GM12878 (cell line): Measurements from ENCODE around the gene PPP1R3G. TPM values are rescaled to one million over a fixed set of nuclear protein-coding genes. Genes with fewer than 3 reads are reported as not detected.
A peak's percentile ranks its signal among the peaks of the same experiment; 100 is the strongest.

Experiments used
- ATAC-seq: fragments of 200-7000 bp; cut with Tn5 transposase; 3 replicates; pipeline ENCODE4 v1.9.1; 2020; ENCODE audit warnings: mild to moderate bottlenecking, moderate library complexity
- BruUV-seq: library from RNA; stranded (reverse); fragments of 400-500 nt; replicated peaks from 2 replicates; lab custom pipeline; 2021; lab: Mats Ljungman, UMichigan
- CTCF ChIA-PET: fragments of 300-600 bp; sonication (Branson Sonifier 250); formaldehyde crosslinking; extraction: SDS; loops from one replicate; lab custom pipeline; 2021; ENCODE audit warnings: inconsistent platforms; lab: Yijun Ruan, JAX
- POLR2A ChIA-PET: fragments of 350-600 bp; formaldehyde crosslinking; extraction: SDS; loops from one replicate; lab custom pipeline; 2021; ENCODE audit warnings: inconsistent platforms; lab: Charles Lee
- RAD21 ChIA-PET: fragments of 300-600 bp; sonication (Branson Sonifier 250); formaldehyde crosslinking; loops from one replicate; lab custom pipeline; 2023; ENCODE audit warnings: antibody characterized with exemption; ENCODE audit not compliant: unreplicated experiment; lab: Charles Lee
- SMC1A ChIA-PET: fragments of 300-600 bp; sonication (Branson Sonifier 250); formaldehyde crosslinking; loops from one replicate; lab custom pipeline; 2023; ENCODE audit not compliant: unreplicated experiment, uncharacterized antibody; lab: Charles Lee
- DNase-seq: peaks from one replicate; pipeline ENCODE4 v3.0.0-alpha.2; 2011; ENCODE audit warnings: low read depth, low spot score
- FAIRE-seq: peaks from 3 replicates; lab custom pipeline; 2011; peaks lifted over from hg19 to GRCh38; lab: Jason Lieb, UNC
- H2AFZ ChIP-seq: 2 replicates; pipeline ENCODE4 v1.6.0; 2011; ENCODE audit warnings: low read depth, low read length, control low read depth; ENCODE audit not compliant: control insufficient read depth
- H3K27ac ChIP-seq: 2 replicates; pipeline ENCODE4 v1.5.1; 2011; ENCODE audit warnings: control low read depth; ENCODE audit not compliant: control insufficient read depth, insufficient read depth
- H3K27me3 ChIP-seq, 2 experiments: replicated peaks in 1 of 2; 2 replicates each; pipeline versions ENCODE4 v1.6.0 to v1.6.1; 2011; ENCODE audit warnings: low read length in 1 of 2; ENCODE audit not compliant: control insufficient read depth in 2 of 2, insufficient read depth in 2 of 2
- H3K36me3 ChIP-seq, 2 experiments: 2 replicates each; pipeline ENCODE4 v1.5.1; 2011; ENCODE audit warnings: low read length in 1 of 2; ENCODE audit not compliant: control insufficient read depth in 2 of 2, insufficient read depth in 2 of 2
- H3K4me1 ChIP-seq: 2 replicates; pipeline ENCODE4 v1.6.1; 2011; ENCODE audit warnings: mild to moderate bottlenecking, low read length, moderate library complexity, mixed read lengths; ENCODE audit not compliant: control insufficient read depth, insufficient read depth
- H3K4me2 ChIP-seq: 2 replicates; pipeline ENCODE4 v1.6.0; 2011; ENCODE audit warnings: control low read depth; ENCODE audit not compliant: control insufficient read depth, insufficient read depth
- H3K4me3 ChIP-seq: fragments of 200-600 bp; sonication (generic); 2 replicates; pipeline ENCODE4 v1.5.1; 2016
- H3K79me2 ChIP-seq: 2 replicates; pipeline ENCODE4 v1.6.0; 2011; ENCODE audit warnings: low read length; ENCODE audit not compliant: control insufficient read depth, insufficient read depth
- H3K9ac ChIP-seq: 2 replicates; pipeline ENCODE4 v1.8.0; 2011; ENCODE audit warnings: low read length, control low read depth, mixed read lengths; ENCODE audit not compliant: control insufficient read depth, insufficient read depth
- H3K9me3 ChIP-seq: replicated peaks from 3 replicates; pipeline ENCODE4 v1.5.1; 2011; ENCODE audit warnings: mild to moderate bottlenecking, low read length; ENCODE audit not compliant: control insufficient read depth, insufficient read depth
- H4K20me1 ChIP-seq: 2 replicates; pipeline ENCODE4 v1.6.0; 2011; ENCODE audit not compliant: control insufficient read depth, insufficient read depth
- BCLAF1 ChIP-seq: fragments of 450-650 bp; IDR thresholded peaks from 2 replicates; pipeline ENCODE4 v1.6.1; 2017; ENCODE audit warnings: antibody characterized with exemption, mild to moderate bottlenecking, moderate library complexity
- CTCF ChIP-seq, 3 experiments: IDR thresholded peaks in 2 of 3; conservative IDR thresholded peaks in 1 of 3; 2 replicates each; pipeline ENCODE4 v1.5.1; 2011; ENCODE audit warnings: low read depth in 3 of 3, low read length in 3 of 3, mild to moderate bottlenecking in 3 of 3, control low read depth in 2 of 3, moderate library complexity in 2 of 3, inconsistent platforms in 1 of 3, mixed read lengths in 1 of 3; ENCODE audit not compliant: control insufficient read depth in 2 of 3, insufficient read depth in 1 of 3; ENCODE audit errors: extremely low read depth in 1 of 3
- EP300 ChIP-seq, 2 experiments: fragments of 150-350 bp in 1 of 2; IDR thresholded peaks; 2 replicates each; pipeline ENCODE4 v1.6.1; 2011 to 2012; ENCODE audit warnings: low read depth in 2 of 2, low read length in 2 of 2, borderline replicate concordance in 1 of 2, improper control_type of control experiment in 1 of 2, inconsistent platforms in 1 of 2; ENCODE audit not compliant: control insufficient read depth in 1 of 2
- NFXL1 ChIP-seq: fragments of 450-650 bp; IDR thresholded peaks from 2 replicates; pipeline ENCODE4 v1.6.1; 2017; ENCODE audit warnings: antibody characterized with exemption, mild to moderate bottlenecking, borderline replicate concordance
- RAD21 ChIP-seq: IDR thresholded peaks from 2 replicates; pipeline ENCODE4 v1.6.1; 2011; ENCODE audit warnings: mild to moderate bottlenecking, low read depth, low read length, moderate library complexity; ENCODE audit not compliant: insufficient read depth
- RUNX3 ChIP-seq: IDR thresholded peaks from 2 replicates; pipeline ENCODE4 v1.6.1; 2012; ENCODE audit warnings: low read length, inconsistent platforms
- WGBS: methylation state at CpG from one replicate; pipeline ENCODE4 v1.1.6; 2016; ENCODE audit warnings: low lambda C conversion rate; ENCODE audit not compliant: insufficient replicate concordance, insufficient coverage; ENCODE audit errors: missing lambda C conversion rate; 5-methylcytosine and 5-hydroxymethylcytosine counted together
- in situ Hi-C: fragments of 300-500 bp; cut with MboI; formaldehyde crosslinking; loops from 9 replicates; pipeline ENCODE4 v1.14.3; 2018; ENCODE audit warnings: mixed read lengths
- intact Hi-C: fragments of 100-400 bp; cut with micrococcal nuclease; formaldehyde crosslinking; loops from one replicate; pipeline ENCODE4 v1.14.2; 2022; ENCODE audit not compliant: unreplicated experiment
- polyA plus RNA-seq, 11 experiments: library from polyadenylated mRNA; depleted of rRNA in 4 of 11; unstranded in 6 of 11; stranded (reverse) in 5 of 11; fragments of >200 nt; fragmentation: Nextera tagmentation in 4 of 11; fragmentation: Illumina TruSeq in 1 of 11; extraction: Ambion mirVana in 4 of 11; extraction: Trizol in 1 of 11; gene quantifications; 1 replicate in 1 of 11; 2 replicates in 10 of 11; pipeline versions ENCODE4 v1.2.1 to v1.2.3, GENCODE V29; 2011 to 2016; ENCODE audit warnings: inconsistent platforms in 2 of 11, missing spikeins in 2 of 11, low read depth in 1 of 11
- total RNA-seq, 4 experiments: library from RNA; depleted of rRNA in 3 of 4; stranded (reverse); fragments of >200 nt in 3 of 4; fragmentation: Illumina TruSeq in 1 of 4; extraction: Trizol in 1 of 4; gene quantifications; 2 replicates each; pipeline versions ENCODE4 v1.2.1 to v1.2.3, GENCODE V29; 2013 to 2021

The PPP1R3G gene
- total and polyA plus RNA-seq, 10 of the 15 experiments (the other 5 are each of a cell fraction or from before 2014, with no cell fraction given), result 0.01 to 0.10 (median 0.04) TPM; not detected in 4

GRCh38 chr6:5135788-5136376 is 50.7 kb downstream of the PPP1R3G start:
- no peaks in the 10 kb centered on the region for H3K36me3 ChIP-seq
- BruUV-seq, result no TSS peak
- H3K9me3 ChIP-seq, result no peaks in the 10 kb centered on the region
- intact Hi-C loops (no loop called here), in situ Hi-C loops (no loop called here)
- ChIA-PET RAD21 (interaction anchor here (0.7 kb wide), 1 partner anchor 8 kb away, joined by 4 read pairs; no protein-coding TSS in a partner anchor), POLR2A (no interaction called here), CTCF (interaction anchor here (0.7 kb wide), 1 partner anchor 168 kb away, joined by 3 read pairs; no protein-coding TSS in a partner anchor), SMC1A (no interaction called here)
- no peak for TF ChIP-seq EP300 (IDR thresholded peaks at IDR 0.05; ENCODE audit: borderline replicate concordance in 1 of 2, control insufficient read depth in 1 of 2, low read depth in 2 of 2, low read length in 2 of 2)
- peak; percentile 78 for TF ChIP-seq RUNX3
- peak; percentile 46 for TF ChIP-seq RAD21
- TF ChIP-seq CTCF (IDR thresholded peaks at IDR 0.05 in 2 of 3, conservative IDR thresholded peaks at IDR 0.05 in 1 of 3; ENCODE audit: control insufficient read depth in 2 of 3, extremely low read depth in 1 of 3, insufficient read depth in 1 of 3, low read depth in 3 of 3, low read length in 3 of 3), result peak; percentile 47 to 78 (median 68)
- no peak for TF ChIP-seq NFXL1
- no peak for TF ChIP-seq BCLAF1
- DNase-seq (no peak), FAIRE-seq (no peak), ATAC-seq (peak; percentile 76)
- peaks cover 20% of the 10 kb centered on the region for H3K4me1 ChIP-seq
- no peak overlapping the region for H2AFZ ChIP-seq
- H3K9ac ChIP-seq, result no peak overlapping the region
- no peaks in the 10 kb centered on the region for H3K27me3 ChIP-seq
- WGBS, result 23% methylated on average over 9 of the region's 9 CpGs
- no peak overlapping the region for H3K4me3 ChIP-seq
- no peak overlapping the region for H3K4me2 ChIP-seq
- H3K27ac ChIP-seq, result no peak overlapping the region
- no peaks in the 10 kb centered on the region for H3K79me2 ChIP-seq
- H4K20me1 ChIP-seq, result no peaks in the 10 kb centered on the region
